K562 treated with DMSO at 1 percent for 4 hours (cell line): ENCODE measurements around the gene ZNF138. TPM values are rescaled to one million over a fixed set of nuclear protein-coding genes. Genes with fewer than 3 reads are reported as not detected.

ENCODE experiments used
- total RNA-seq: library from RNA; unstranded; fragments of 300-600 nt; gene quantifications from 2 replicates; pipeline ENCODE4 v1.2.3, GENCODE V29; 2022; ENCODE audit not compliant: insufficient read depth

Gene ZNF138
- total RNA-seq: 3.3 and 7.5 TPM in 2 replicates

DNA sequence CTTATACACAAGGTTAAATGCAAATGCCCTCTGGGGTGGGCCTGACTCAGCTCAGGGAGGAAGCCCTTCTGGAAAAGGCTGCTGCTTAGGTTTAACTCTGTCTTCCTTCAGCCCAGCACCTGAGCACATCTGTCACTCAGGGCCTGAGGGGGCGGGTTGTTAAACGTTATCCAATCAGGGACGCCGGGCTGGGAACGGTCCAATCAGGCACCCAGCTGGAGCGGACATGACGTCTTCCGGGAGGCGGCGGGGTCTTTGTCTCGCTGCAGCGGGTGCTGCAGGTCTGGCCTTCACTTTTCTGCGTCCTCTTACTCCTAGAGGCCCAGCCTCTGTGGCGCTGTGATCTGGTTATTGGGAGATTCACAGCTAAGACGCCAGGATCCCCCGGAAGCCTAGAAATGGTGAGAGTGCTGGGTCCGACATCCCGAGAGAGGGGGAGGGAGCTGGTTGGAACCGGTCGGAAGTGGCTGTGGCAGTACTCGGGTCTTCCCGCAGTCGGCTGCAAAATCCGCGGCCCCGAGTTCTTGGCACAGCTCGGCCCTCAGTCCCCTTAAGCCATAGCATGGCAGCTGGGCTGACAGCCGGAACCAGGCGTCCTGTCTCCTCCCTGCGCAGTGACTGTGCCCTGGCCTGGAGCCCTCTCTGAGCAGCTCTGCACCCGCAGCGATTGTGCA lies at the start of gene ZNF138:
ZNF138 (plus strand) TSS at position 258 of the 674 bp plus-strand sequence; CDS start at position 399, 141 bp downstream.

Other genes with a start within 250 kb of the ZNF138 start
- 5.1 and 5.2 TPM in 2 replicates for gene ZNF680, start 231.4 kb upstream of the ZNF138 start, total RNA-seq
- gene ZNF107, start 128.3 kb upstream of the ZNF138 start, total RNA-seq: 2.9 and 5.0 TPM in 2 replicates
- 4.2 and 4.7 TPM in 2 replicates for gene ZNF273, start 108.8 kb downstream of the ZNF138 start, total RNA-seq
- 5.3 and 7.7 TPM in 2 replicates for gene ZNF117, start 196.6 kb downstream of the ZNF138 start, total RNA-seq
- gene ERV3-1, start 212.3 kb downstream of the ZNF138 start, total RNA-seq: 11.8 and 14.0 TPM in 2 replicates